ENCODE measurements around the gene COL11A1. TPM values are rescaled to one million over a fixed set of nuclear protein-coding genes. Genes with fewer than 3 reads are reported as not detected.
A peak's percentile ranks its signal among the peaks of the same experiment; 100 is the strongest.
"Not testable (repeated sequence)": the region's sequence is repeated elsewhere in the genome, so short reads cannot be mapped to it uniquely, and the experiment has no call there.

The COL11A1 gene
- 0.35 TPM in 1 of 2 replicates, not detected in the other for total RNA-seq (2014; rRNA removed; shearing (Covaris generic))

DNA sequence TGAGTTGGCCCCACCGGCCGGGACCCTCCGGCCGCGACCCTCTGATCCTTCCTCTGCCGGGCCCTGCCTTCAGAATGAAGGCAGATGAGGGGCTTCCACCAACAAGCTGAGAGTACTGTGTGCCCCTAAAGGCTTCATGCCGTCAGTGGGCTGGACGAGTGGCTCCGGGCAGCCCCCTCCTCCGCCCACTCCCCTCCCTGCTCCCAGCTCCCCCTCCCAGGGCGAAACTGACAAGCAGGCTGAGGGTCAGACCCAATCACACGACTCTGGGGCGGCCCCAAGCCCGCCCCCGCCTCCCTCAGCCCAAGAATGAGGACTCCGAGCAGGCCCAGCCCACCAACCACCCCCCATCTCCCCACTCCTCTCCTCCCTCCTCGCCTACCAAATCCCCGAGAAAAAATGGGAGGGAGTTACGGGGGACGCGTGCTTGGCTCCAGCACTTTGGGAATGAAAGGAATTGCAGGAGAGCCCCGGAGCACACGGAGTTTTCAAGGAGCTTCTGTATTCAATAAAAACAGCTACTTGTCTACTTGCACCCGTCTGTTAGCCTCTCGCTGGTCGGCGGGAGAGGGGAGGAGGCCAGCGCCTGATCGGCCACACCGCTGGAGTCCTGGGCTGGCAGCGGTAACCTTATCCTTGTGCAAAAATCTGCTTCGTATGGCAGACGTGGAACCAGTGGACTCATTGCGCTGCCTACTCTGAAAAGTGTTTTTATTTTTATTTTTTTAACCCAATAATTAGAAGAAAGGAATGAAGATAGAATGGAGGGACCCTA is at the start of gene COL11A1:
TSS of gene COL11A1 (minus strand) at position 147 of the 775 bp plus-strand sequence. CDS start 344 bp downstream, outside the sequence.
- Histone ChIP-seq H3K4me3 (no peak within 1 kb of the TSS), H3K27me3 (no peaks in the 10 kb centered on the region), H3K9me3 (replicated peaks) (no peaks in the 10 kb centered on the region), H3K27ac (no peak within 1 kb of the TSS), H3K36me3 (no peaks in the 10 kb centered on the region), H3K4me1 (peaks cover 16% of the 10 kb centered on the region)
- DNase-seq: no peak

DNA sequence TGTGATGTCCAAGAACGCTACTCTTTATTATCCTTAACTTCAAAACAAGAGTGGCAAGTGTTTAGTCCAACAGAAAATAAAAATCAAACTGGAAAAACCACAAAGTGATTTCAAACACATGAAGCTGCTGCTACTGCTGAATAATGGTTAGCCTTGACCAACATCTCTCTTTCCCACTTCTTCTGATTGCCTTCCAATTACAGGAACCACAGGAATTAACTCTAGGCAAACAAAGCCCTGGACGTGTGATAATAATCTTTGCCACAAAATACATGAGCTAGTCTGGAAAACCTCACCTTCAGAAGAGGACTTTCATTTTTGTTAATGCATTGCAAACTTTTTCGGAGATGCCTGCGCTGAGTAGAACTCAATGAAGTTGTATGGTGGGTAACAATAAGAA is 48.6 kb upstream of the COL11A1 start:
- no peaks in the 10 kb centered on the region for H3K27me3 ChIP-seq
- peaks cover 3% of the 10 kb centered on the region; the same call in 1 of the 2 replicates for H3K4me1 ChIP-seq
- peak in 1 of 2 experiments; percentile 10 for DNase-seq
- H3K9me3 ChIP-seq (replicated peaks): no peaks in the 10 kb centered on the region
- H3K36me3 ChIP-seq: no peaks in the 10 kb centered on the region
- no peak overlapping the region for H3K27ac ChIP-seq
- H3K4me3 ChIP-seq: no peak overlapping the region

DNA sequence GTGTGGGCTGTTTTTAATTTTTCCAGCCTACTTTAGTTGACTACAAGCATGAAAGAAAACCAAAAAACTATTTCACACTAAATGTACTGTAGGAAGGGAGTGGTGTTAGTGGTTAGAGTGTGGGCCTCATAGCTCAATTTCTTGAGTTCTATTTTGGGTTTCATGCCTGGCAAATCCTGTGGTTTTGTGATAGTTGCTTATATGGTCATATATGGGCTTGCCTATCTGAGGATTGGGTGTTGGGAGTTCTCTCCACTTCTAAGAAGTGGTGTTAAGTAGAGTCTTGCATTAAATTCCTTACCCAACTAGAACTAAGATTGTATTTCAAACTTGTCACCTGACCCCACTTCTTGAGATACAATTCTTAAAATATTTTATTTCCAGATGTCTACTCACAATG is 37.8 kb upstream of the COL11A1 start:
- Histone ChIP-seq H3K27ac (no peak overlapping the region), H3K4me1 (peaks cover 6% of the 10 kb centered on the region; the same call in 1 of the 2 replicates), H3K9me3 (replicated peaks) (no peaks in the 10 kb centered on the region), H3K4me3 (no peak overlapping the region), H3K36me3 (no peaks in the 10 kb centered on the region), H3K27me3 (peaks cover 2% of the 10 kb centered on the region; the same call in 1 of the 2 replicates)
- DNase-seq: peak in 1 of 2 experiments; percentile 21

DNA sequence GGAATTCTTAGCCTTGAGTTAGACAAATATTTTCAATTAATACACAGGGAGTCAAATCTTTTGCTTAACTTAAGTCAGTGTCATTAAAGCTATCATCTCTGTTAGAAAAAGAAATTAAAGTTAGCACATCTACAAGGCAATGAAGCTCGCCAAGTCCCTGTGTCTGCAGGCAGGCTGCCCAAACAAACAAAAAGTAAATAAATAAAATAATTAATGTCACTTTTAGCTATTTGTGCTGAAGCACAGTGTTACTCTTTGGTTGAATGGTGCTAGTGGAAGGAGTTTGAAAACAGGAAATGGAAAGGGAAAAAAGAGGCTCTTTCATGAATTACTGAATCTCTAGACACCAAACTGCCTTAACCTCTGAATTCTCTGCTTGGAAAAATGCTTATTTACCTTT is 37.1 kb upstream of the COL11A1 start:
- DNase-seq: no peak
- Histone ChIP-seq H3K27me3 (peaks cover 2% of the 10 kb centered on the region; the same call in 1 of the 2 replicates), H3K27ac (no peak overlapping the region), H3K36me3 (no peaks in the 10 kb centered on the region), H3K4me1 (peaks cover 6% of the 10 kb centered on the region; the same call in 1 of the 2 replicates), H3K9me3 (replicated peaks) (no peaks in the 10 kb centered on the region), H3K4me3 (no peak overlapping the region)

DNA sequence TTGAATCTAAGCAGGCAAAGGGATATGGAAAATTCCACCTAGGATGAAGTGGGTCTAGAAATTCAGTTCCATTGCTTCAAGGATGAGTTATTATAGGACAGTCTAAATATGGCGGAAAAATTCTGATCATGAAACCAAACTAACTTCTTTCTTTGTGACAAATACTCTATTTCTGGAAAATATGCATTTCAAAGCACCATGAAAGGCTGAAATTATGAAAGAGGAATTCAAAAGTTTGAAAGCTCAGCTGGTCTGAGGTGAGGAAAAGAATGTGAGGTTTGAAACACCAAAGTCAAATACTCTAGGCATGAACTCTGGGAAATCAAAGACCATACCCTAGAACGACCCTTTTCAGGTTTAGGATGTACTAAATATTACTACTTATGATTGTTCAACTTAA is 36.4 kb upstream of the COL11A1 start:
- DNase-seq: no peak
- Histone ChIP-seq H3K4me3 (no peak overlapping the region), H3K27ac (no peak overlapping the region), H3K4me1 (peaks cover 6% of the 10 kb centered on the region; the same call in 1 of the 2 replicates), H3K36me3 (no peaks in the 10 kb centered on the region), H3K9me3 (replicated peaks) (no peaks in the 10 kb centered on the region), H3K27me3 (peaks cover 2% of the 10 kb centered on the region; the same call in 1 of the 2 replicates)

DNA sequence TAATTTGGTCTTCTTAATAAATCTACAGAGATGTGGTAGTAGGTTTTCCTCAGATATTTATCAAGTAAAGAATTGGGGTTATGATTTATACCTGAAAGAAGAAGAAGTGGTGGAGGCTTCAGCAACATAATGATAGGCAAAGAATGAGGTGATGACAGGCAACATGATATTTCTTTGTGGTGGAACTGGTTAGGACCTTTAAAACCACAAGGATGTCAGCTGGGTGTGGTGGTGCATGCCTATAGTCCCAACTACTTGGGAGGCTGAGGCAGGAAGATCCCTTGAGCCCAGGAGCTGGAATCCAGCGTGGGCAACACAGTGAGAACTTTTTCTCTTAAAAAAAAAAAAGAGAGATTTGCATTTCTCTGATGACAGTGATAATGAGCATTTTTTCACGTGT is 34.1 kb upstream of the COL11A1 start:
- DNase-seq: peak; percentile 3 to 9
- H3K36me3 ChIP-seq: no peaks in the 10 kb centered on the region
- H3K4me3 ChIP-seq: no peak overlapping the region
- H3K4me1 ChIP-seq: peaks cover 6% of the 10 kb centered on the region; the same call in 1 of the 2 replicates
- H3K9me3 ChIP-seq (replicated peaks): no peaks in the 10 kb centered on the region
- H3K27ac ChIP-seq: no peak overlapping the region
- no peaks in the 10 kb centered on the region for H3K27me3 ChIP-seq

DNA sequence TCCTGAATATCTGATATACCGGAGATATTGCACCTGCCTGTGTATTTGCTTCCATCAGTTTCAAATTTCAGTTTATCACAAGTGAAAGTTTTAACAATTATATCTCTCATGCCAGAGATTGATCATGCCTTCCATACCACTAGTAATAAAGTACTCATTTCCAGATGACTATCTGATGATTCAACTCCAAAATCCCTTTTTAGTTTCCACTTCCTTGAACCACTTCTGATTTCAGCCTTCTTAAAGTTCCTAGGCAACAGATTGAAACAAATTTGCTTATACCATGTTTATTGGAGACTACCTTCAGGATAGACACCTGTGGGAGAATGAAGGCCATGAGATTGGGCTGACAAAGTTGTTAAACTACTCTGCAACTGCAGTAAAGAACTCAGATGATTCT is 21.5 kb upstream of the COL11A1 start:
- Histone ChIP-seq H3K27ac (no peak overlapping the region), H3K4me1 (no peaks in the 10 kb centered on the region)
- no peak for DNase-seq

DNA sequence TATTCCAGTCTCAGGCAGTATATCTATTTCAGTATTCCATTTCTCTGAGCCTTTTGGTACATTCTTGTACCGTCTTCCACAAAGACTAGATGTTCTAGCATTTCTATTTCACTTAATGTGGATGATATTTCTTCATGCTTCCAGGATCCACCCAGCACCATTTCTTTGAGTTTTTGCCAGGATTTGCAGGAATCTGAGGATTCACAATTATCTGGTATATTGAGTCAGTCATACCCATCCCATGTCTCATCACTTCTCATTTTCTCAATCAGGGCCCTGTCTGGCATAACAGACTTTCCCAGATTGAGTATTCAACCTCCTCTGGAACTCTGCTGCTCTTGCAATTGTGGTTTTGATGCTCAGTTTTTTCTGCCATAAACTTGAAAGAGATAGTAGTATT is 20.9 kb upstream of the COL11A1 start:
- H3K4me3 ChIP-seq: no peak overlapping the region
- no peak for DNase-seq
- no peaks in the 10 kb centered on the region for H3K9me3 ChIP-seq (replicated peaks)
- H3K27ac ChIP-seq: no peak overlapping the region
- H3K4me1 ChIP-seq: no peaks in the 10 kb centered on the region
- no peaks in the 10 kb centered on the region for H3K27me3 ChIP-seq
- no peaks in the 10 kb centered on the region for H3K36me3 ChIP-seq

More for the DNA sequence above, 21.5 kb upstream of the COL11A1 start:
- H3K4me3 ChIP-seq: no peak overlapping the region
- no peaks in the 10 kb centered on the region for H3K27me3 ChIP-seq
- no peaks in the 10 kb centered on the region for H3K9me3 ChIP-seq (replicated peaks)
- H3K36me3 ChIP-seq: no peaks in the 10 kb centered on the region

DNA sequence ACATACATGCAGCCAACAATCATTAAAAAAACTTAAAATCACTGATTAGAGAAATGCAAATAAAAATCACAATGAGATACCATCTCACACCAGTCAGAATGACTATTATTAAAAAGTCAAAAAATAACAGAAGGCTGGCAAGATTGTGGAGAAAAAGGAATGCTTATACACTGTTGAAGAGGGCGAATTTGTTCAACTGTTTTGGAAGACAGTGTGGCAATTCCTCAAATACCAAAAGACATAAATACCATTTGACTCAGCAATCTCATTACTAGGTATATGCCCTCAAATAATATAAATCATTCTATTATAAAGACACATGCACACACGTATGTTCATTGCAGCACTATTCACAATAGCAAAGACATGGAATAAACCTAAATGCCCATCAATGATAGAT is 19.9 kb upstream of the COL11A1 start:
- H3K4me1 ChIP-seq; H3K4me3 ChIP-seq; H3K36me3 ChIP-seq; H3K27ac ChIP-seq; H3K27me3 ChIP-seq; DNase-seq; H3K9me3 ChIP-seq (replicated peaks): not testable (repeated sequence)

DNA sequence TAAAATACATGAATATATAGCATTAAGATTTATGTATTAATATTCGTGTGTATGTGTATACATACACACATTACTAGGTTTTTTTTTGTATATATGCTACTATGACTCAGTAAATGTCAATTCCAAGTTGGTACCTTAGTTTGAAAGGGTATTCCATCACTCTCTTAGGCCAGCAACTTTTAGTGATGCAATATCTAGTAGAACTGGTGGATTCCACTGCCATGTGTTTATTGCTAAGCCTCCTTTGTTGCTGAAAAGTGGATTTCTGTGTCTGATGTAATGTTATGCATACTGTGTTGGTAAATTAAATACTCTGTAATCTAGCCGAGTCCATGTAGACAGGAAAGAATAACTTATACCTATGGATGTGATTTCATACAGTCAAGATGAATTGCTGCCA is 16.9 kb upstream of the COL11A1 start:
- Histone ChIP-seq H3K4me3 (no peak overlapping the region), H3K27ac (no peak overlapping the region), H3K36me3 (no peaks in the 10 kb centered on the region), H3K4me1 (no peaks in the 10 kb centered on the region), H3K9me3 (replicated peaks) (no peaks in the 10 kb centered on the region), H3K27me3 (no peaks in the 10 kb centered on the region)
- no peak for DNase-seq

DNA sequence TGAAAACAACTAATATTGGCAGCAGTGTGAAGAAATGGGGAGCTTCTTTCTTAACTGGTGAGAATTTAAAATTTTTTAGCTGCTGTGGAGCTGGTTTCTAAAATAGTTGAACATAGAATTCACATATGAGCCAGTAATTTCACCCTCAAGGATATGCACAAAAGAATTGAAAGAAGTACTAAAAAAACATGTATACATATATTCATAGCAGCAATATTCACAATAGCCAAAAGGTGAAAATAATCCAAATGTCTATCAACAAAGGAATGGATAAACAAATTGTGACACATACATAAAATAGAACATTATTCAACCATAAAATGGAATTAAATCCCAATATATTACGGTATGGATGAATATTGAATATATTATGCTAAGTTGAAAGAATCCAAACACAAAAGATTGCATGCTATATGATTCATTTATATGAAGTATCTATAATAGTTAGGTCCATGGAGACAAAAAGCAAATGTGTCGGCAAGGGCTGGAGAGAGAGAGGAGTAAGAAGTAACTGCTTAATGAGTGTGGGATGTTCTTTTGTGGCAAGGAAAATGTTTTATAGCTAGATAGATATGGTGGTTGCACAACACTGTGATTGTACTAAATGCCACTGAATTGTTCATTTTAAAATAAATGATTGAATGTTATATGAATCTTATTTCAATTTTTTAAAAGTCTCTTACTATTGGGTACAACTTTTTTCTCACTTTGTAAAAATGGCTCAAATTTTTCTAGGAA is 14.8 kb upstream of the COL11A1 start:
- Histone ChIP-seq H3K9me3 (replicated peaks) (no peaks in the 10 kb centered on the region), H3K27me3 (no peaks in the 10 kb centered on the region)

DNA sequence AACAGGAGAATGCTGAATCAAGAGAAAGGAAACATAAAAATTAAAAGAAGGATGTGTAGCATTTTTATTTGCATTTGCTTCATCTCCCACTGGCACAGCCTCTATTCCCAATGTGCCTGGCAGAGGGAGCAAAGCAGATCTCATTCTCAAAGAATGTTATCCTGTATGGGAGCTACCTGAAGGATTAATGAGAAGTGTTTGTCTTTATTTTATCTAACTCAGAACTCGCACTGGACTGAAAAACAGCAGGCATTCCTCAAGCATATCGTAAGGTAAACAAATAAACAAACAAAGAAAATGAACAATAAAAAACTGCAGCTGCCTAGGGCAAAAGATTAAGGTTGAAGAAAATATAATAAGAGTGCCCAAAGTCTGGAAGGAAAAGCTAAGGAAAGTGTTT is 12.7 kb upstream of the COL11A1 start:
- H3K4me3 ChIP-seq: no peak overlapping the region
- no peaks in the 10 kb centered on the region for H3K9me3 ChIP-seq (replicated peaks)
- no peaks in the 10 kb centered on the region for H3K27me3 ChIP-seq
- H3K27ac ChIP-seq: no peak overlapping the region
- H3K4me1 ChIP-seq: no peaks in the 10 kb centered on the region
- no peak for DNase-seq
- H3K36me3 ChIP-seq: no peaks in the 10 kb centered on the region

More for the DNA sequence above, 14.8 kb upstream of the COL11A1 start:
- Histone ChIP-seq H3K4me1 (no peaks in the 10 kb centered on the region), H3K36me3 (no peaks in the 10 kb centered on the region), H3K4me3 (no peak overlapping the region), H3K27ac (no peak overlapping the region)
- no peak for DNase-seq

DNA sequence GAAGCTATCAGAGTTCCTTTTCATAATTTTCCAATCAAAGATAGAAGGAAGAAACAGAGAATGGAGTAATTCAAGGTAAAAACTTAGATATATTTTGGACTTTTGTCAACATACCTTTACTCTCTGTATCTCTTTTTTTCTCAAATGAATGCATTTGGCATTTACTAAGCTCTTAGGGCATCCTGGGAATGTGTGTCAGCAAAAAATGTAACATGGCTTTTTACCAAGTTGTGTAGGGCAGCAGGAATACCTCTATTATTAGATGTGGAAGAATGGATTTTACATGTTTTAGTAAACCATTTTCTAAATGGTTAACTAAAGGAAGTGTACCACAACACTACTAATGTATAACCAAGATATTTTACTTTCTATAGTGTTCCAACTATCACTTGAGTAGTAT is 4.2 kb upstream of the COL11A1 start:
- no peaks in the 10 kb centered on the region for H3K36me3 ChIP-seq
- peaks cover 16% of the 10 kb centered on the region for H3K4me1 ChIP-seq
- no peaks in the 10 kb centered on the region for H3K9me3 ChIP-seq (replicated peaks)
- H3K27ac ChIP-seq: no peak overlapping the region
- no peaks in the 10 kb centered on the region for H3K27me3 ChIP-seq
- DNase-seq: no peak
- no peak overlapping the region for H3K4me3 ChIP-seq

DNA sequence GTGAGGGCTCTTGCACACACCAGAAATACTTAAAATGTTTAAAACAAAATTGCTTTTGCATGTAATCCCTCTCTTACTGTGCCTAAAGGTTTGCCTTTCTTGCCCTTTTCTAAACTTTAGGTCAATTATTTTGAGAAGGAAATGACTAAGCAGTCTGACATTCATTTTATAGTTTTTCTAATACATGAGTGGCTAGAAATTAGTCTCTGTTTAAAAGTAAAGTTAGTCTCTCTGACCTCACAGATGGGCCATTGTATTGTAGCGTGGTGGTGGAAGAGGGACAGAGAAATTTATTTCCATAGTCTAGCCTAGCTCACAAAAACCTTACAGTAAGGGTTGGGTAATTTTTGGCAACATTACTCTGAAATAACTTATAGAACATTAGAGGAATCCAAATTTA is 3.6 kb upstream of the COL11A1 start:
- no peak overlapping the region for H3K4me3 ChIP-seq
- no peaks in the 10 kb centered on the region for H3K36me3 ChIP-seq
- H3K27me3 ChIP-seq: no peaks in the 10 kb centered on the region
- H3K4me1 ChIP-seq: peaks cover 16% of the 10 kb centered on the region
- H3K27ac ChIP-seq: no peak overlapping the region
- no peaks in the 10 kb centered on the region for H3K9me3 ChIP-seq (replicated peaks)
- DNase-seq: peak in 1 of 2 experiments; percentile 3

DNA sequence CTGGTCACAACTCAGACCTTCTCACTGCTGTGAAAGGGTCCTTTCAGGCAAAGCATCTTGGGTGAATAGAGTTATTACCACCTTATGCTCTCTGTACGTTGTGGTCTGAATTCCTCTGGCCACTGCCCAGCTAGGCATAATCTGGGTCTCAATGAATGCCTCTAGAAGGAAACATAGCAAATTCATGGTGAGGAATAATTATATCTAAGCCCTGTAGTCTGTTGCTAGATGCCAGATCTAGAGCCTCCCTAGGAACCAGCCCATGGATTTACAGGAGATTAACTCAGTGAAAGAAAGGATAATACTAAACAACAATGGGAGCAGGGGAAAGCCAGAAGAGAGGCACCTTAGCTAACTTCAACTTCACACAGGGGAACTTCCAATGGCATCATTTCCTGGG is 2.4 kb upstream of the COL11A1 start:
- H3K4me3 ChIP-seq: no peak overlapping the region
- H3K9me3 ChIP-seq (replicated peaks): no peaks in the 10 kb centered on the region
- peak in 1 of 2 experiments; percentile 30 for DNase-seq
- H3K27ac ChIP-seq: no peak overlapping the region
- H3K27me3 ChIP-seq: no peaks in the 10 kb centered on the region
- no peaks in the 10 kb centered on the region for H3K36me3 ChIP-seq
- peaks cover 16% of the 10 kb centered on the region for H3K4me1 ChIP-seq
